GM23338 (cell line): ENCODE data around the gene HIP1. TPM values are rescaled to one million over a fixed set of nuclear protein-coding genes. Genes with fewer than 3 reads are reported as not detected.
"Not testable (repeated sequence)": the region's sequence is repeated elsewhere in the genome, so short reads cannot be mapped to it uniquely, and the experiment has no call there.

Experiments
- ATAC-seq: fragments of 200-7000 bp; cut with Tn5 transposase; 3 replicates; pipeline ENCODE4 v1.9.1; 2020
- DNase-seq: peaks from one replicate; pipeline ENCODE4 v3.0.0-alpha.2; 2015; ENCODE audit warnings: low spot score
- H2AFZ ChIP-seq: fragments of 200-600 bp; sonication (generic); 2 replicates; pipeline ENCODE4 v1.8.0; 2016; ENCODE audit warnings: antibody characterized with exemption, mild to moderate bottlenecking, moderate library complexity
- H3F3A ChIP-seq: fragments of 200-600 bp; sonication (generic); replicated peaks from 2 replicates; pipeline ENCODE4 v1.8.0; 2017; ENCODE audit warnings: antibody characterized with exemption, mixed run types, low read depth
- H3K27ac ChIP-seq: fragments of 200-600 bp; sonication (generic); 2 replicates; pipeline ENCODE4 v1.6.1; 2016; ENCODE audit warnings: low read depth
- H3K27me3 ChIP-seq: fragments of 200-600 bp; sonication (generic); 2 replicates; pipeline ENCODE4 v1.8.0; 2016; ENCODE audit warnings: mild to moderate bottlenecking, mixed run types, moderate library complexity; ENCODE audit not compliant: insufficient read depth
- H3K36me3 ChIP-seq: fragments of 200-600 bp; sonication (generic); 2 replicates; pipeline ENCODE4 v1.8.0; 2016; ENCODE audit warnings: mild to moderate bottlenecking; ENCODE audit not compliant: insufficient read depth
- H3K4me1 ChIP-seq: fragments of 200-600 bp; sonication (generic); 2 replicates; pipeline ENCODE4 v1.8.0; 2016; ENCODE audit warnings: mild to moderate bottlenecking, moderate library complexity; ENCODE audit not compliant: insufficient read depth
- H3K4me2 ChIP-seq: fragments of 200-600 bp; sonication (generic); 2 replicates; pipeline ENCODE4 v1.7.1; 2017; ENCODE audit warnings: mixed run types
- H3K4me3 ChIP-seq: fragments of 200-600 bp; sonication (generic); 2 replicates; pipeline ENCODE4 v1.6.1; 2016; ENCODE audit warnings: mixed run types
- H3K79me2 ChIP-seq: fragments of 200-600 bp; sonication (generic); replicated peaks from 2 replicates; pipeline ENCODE4 v1.8.0; 2017; ENCODE audit warnings: mild to moderate bottlenecking; ENCODE audit not compliant: insufficient read depth
- H3K9me2 ChIP-seq: fragments of 200-600 bp; sonication (generic); 2 replicates; pipeline ENCODE4 v1.8.0; 2017; ENCODE audit not compliant: insufficient read depth
- H4K20me1 ChIP-seq: fragments of 200-600 bp; sonication (generic); replicated peaks from 2 replicates; pipeline ENCODE4 v1.8.0; 2017; ENCODE audit warnings: mild to moderate bottlenecking; ENCODE audit not compliant: insufficient read depth
- H3K27ac Mint-ChIP-seq: 2 replicates; pipeline ENCODE4 v1.8.0; 2020; ENCODE audit warnings: inconsistent platforms, mild to moderate bottlenecking, moderate library complexity, mixed read lengths
- H3K27me3 Mint-ChIP-seq: 3 replicates; pipeline ENCODE4 v1.8.0; 2022; ENCODE audit warnings: low read depth, mild to moderate bottlenecking, moderate library complexity, mixed read lengths, inconsistent platforms; ENCODE audit not compliant: insufficient read depth, poor library complexity
- H3K36me3 Mint-ChIP-seq: 3 replicates; pipeline ENCODE4 v1.8.0; 2021; ENCODE audit warnings: low read depth, mild to moderate bottlenecking, inconsistent platforms, moderate library complexity, mixed read lengths
- H3K4me1 Mint-ChIP-seq: 3 replicates; pipeline ENCODE4 v1.8.0; 2020; ENCODE audit warnings: mild to moderate bottlenecking, inconsistent platforms, mixed read lengths
- H3K4me3 Mint-ChIP-seq: 3 replicates; pipeline ENCODE4 v1.8.0; 2021; ENCODE audit warnings: moderate library complexity, mild to moderate bottlenecking, inconsistent platforms, mixed read lengths
- H3K9me3 Mint-ChIP-seq: 3 replicates; pipeline ENCODE4 v1.8.0; 2020; ENCODE audit warnings: moderate library complexity, mild to moderate bottlenecking, inconsistent platforms, mixed read lengths
- EZH2phosphoT487 ChIP-seq: fragments of 200-600 bp; sonication (generic); IDR thresholded peaks from one replicate; pipeline ENCODE4 v1.8.1; 2018; ENCODE audit warnings: antibody characterized with exemption; ENCODE audit not compliant: unreplicated experiment
- JUNB ChIP-seq: IDR thresholded peaks from one replicate; pipeline ENCODE4 v1.6.1; 2016; ENCODE audit warnings: antibody characterized with exemption; ENCODE audit not compliant: unreplicated experiment
- STAT1 ChIP-seq: IDR thresholded peaks from one replicate; pipeline ENCODE4 v1.6.1; 2016; ENCODE audit warnings: antibody characterized with exemption; ENCODE audit not compliant: unreplicated experiment
- polyA plus RNA-seq: library from polyadenylated mRNA; unstranded; fragments of >200 nt; fragmentation: Nextera tagmentation; extraction: Ambion mirVana; gene quantifications from 2 replicates; pipeline ENCODE4 v1.2.1, GENCODE V29; 2016
- total RNA-seq: library from RNA; depleted of rRNA; stranded (reverse); fragments of >200 nt; shearing (Covaris generic); gene quantifications from 2 replicates; pipeline ENCODE4 v1.2.3, GENCODE V29; 2014
- TF ChIP-seq, protein P1 (sequence below): fragments of 250-450 bp; sonication (Bioruptor Pico); IDR thresholded peaks from 2 replicates; pipeline ENCODE4 v1.5.0; 2020; ENCODE audit warnings: mild to moderate bottlenecking, moderate library complexity

HIP1 gene
- total and polyA plus RNA-seq, 2 experiments from 2014 or later = 24.9 to 80.8 TPM

DNA sequence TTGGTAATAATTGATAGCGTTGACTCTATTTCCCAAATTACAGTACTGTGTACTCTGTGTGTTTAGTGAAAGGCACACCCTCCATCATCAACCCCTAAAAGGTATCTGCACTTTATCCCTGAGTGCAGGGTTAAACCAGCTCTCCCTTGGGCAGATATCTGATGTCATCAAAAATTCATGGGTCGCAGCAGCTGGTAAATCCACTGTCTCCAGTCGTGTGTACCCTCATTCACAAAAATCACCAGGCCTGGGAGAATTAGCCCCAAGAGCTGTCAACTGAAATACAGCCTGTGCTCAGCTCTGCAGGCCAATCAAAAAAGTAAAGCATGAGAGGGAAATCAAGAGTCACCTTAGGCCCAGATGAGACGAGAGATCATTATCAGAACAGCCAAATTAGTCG lies 103.7 kb downstream of the HIP1 start (continued):
- TF ChIP-seq JUNB = no peak
- TF ChIP-seq EZH2phosphoT487 = no peak

DNA sequence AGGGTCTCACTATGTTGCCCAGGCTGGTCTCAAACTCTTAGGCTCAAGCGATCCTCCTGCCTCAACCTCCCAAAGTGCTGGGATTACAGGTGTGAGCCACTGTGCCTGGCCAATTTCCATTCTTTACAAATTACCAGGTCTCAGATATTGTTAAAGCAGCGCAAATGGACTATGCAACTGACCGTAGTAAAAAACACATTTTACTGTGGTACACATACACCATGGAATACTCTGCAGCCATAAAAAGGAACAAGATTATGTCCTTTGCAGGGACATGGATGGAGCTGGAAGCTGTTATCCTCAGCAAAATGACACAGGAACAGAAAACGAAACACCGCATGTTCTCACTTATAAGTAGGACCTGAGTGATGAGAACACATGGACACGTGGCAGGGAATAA lies 106.2 kb downstream of the HIP1 start:
- Histone ChIP-seq H3K79me2 (peaks cover 99% of the 10 kb centered on the region), H3K4me1 (peaks cover 25% of the 10 kb centered on the region), H4K20me1 (peaks cover 60% of the 10 kb centered on the region)

DNA sequence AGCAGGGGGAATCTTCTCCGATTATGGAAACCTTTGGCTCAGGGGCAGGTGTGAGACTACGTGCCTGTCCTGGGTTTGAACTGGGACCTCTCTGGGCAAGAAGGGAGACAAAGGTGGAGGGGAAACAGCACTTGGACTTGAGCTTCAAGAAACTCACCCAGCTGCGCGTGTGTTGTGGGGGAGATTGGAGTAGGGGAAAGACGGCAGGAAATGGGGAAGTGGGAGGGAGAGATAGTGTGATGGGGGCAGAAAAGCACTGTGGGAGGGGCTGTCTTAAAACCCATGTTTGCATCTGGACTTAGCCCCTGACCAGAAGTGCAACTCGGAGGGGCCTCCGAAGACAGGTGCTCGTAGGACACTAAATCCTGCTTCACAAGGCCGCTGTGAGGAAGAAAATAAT lies 107.0 kb downstream of the HIP1 start:
- TF ChIP-seq, protein P1, sequence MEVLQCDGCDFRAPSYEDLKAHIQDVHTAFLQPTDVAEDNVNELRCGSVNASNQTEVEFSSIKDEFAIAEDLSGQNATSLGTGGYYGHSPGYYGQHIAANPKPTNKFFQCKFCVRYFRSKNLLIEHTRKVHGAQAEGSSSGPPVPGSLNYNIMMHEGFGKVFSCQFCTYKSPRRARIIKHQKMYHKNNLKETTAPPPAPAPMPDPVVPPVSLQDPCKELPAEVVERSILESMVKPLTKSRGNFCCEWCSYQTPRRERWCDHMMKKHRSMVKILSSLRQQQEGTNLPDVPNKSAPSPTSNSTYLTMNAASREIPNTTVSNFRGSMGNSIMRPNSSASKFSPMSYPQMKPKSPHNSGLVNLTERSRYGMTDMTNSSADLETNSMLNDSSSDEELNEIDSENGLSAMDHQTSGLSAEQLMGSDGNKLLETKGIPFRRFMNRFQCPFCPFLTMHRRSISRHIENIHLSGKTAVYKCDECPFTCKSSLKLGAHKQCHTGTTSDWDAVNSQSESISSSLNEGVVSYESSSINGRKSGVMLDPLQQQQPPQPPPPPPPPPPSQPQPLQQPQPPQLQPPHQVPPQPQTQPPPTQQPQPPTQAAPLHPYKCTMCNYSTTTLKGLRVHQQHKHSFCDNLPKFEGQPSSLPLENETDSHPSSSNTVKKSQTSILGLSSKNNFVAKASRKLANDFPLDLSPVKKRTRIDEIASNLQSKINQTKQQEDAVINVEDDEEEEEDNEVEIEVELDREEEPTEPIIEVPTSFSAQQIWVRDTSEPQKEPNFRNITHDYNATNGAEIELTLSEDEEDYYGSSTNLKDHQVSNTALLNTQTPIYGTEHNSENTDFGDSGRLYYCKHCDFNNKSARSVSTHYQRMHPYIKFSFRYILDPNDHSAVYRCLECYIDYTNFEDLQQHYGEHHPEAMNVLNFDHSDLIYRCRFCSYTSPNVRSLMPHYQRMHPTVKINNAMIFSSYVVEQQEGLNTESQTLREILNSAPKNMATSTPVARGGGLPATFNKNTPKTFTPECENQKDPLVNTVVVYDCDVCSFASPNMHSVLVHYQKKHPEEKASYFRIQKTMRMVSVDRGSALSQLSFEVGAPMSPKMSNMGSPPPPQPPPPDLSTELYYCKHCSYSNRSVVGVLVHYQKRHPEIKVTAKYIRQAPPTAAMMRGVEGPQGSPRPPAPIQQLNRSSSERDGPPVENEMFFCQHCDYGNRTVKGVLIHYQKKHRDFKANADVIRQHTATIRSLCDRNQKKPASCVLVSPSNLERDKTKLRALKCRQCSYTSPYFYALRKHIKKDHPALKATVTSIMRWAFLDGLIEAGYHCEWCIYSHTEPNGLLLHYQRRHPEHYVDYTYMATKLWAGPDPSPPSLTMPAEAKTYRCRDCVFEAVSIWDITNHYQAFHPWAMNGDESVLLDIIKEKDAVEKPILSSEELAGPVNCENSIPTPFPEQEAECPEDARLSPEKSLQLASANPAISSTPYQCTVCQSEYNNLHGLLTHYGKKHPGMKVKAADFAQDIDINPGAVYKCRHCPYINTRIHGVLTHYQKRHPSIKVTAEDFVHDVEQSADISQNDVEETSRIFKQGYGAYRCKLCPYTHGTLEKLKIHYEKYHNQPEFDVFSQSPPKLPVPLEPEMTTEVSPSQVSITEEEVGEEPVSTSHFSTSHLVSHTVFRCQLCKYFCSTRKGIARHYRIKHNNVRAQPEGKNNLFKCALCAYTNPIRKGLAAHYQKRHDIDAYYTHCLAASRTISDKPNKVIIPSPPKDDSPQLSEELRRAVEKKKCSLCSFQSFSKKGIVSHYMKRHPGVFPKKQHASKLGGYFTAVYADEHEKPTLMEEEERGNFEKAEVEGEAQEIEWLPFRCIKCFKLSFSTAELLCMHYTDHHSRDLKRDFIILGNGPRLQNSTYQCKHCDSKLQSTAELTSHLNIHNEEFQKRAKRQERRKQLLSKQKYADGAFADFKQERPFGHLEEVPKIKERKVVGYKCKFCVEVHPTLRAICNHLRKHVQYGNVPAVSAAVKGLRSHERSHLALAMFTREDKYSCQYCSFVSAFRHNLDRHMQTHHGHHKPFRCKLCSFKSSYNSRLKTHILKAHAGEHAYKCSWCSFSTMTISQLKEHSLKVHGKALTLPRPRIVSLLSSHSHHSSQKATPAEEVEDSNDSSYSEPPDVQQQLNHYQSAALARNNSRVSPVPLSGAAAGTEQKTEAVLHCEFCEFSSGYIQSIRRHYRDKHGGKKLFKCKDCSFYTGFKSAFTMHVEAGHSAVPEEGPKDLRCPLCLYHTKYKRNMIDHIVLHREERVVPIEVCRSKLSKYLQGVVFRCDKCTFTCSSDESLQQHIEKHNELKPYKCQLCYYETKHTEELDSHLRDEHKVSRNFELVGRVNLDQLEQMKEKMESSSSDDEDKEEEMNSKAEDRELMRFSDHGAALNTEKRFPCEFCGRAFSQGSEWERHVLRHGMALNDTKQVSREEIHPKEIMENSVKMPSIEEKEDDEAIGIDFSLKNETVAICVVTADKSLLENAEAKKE = no peak
- no peak for TF ChIP-seq STAT1
- TF ChIP-seq JUNB = no peak
- no peak for ATAC-seq

More for the DNA sequence above, 106.2 kb downstream of the HIP1 start:
- Mint-ChIP-seq H3K4me1 (peaks cover 25% of the 10 kb centered on the region), H3K9me3 (peaks cover 15% of the 10 kb centered on the region), H3K36me3 (peaks cover 80% of the 10 kb centered on the region), H3K27me3 (peaks cover 11% of the 10 kb centered on the region)
- H3K27ac Mint-ChIP-seq, H3K4me3 Mint-ChIP-seq, H3K27ac ChIP-seq, H3K4me3 ChIP-seq, H3K4me2 ChIP-seq, H3K36me3 ChIP-seq, ATAC-seq, H3K27me3 ChIP-seq, H2AFZ ChIP-seq, DNase-seq, H3K9me2 ChIP-seq, H3F3A ChIP-seq: not testable (repeated sequence)

More for the DNA sequence above, 107.0 kb downstream of the HIP1 start:
- Histone ChIP-seq H3K9me2 (no peaks in the 10 kb centered on the region; the same call in 1 of the 2 replicates), H3K4me1 (peaks cover 16% of the 10 kb centered on the region), H3K27me3 (no peaks in the 10 kb centered on the region), H3K79me2 (peaks cover 99% of the 10 kb centered on the region), H3F3A (no peaks in the 10 kb centered on the region), H3K27ac (0 out of 2 replicates have a peak overlapping the region, but pooled peaks have one; percentile 50), H3K4me3 (no peak overlapping the region), H3K36me3 (peaks cover 6% of the 10 kb centered on the region), H2AFZ (no peak overlapping the region), H3K4me2 (no peak overlapping the region), H4K20me1 (peaks cover 51% of the 10 kb centered on the region)
- H3K4me3 Mint-ChIP-seq = no peak overlapping the region
- H3K36me3 Mint-ChIP-seq = peaks cover 82% of the 10 kb centered on the region
- H3K27me3 Mint-ChIP-seq = peaks cover 11% of the 10 kb centered on the region
- peaks cover 17% of the 10 kb centered on the region for H3K9me3 Mint-ChIP-seq
- peak overlapping the region; percentile 89; the same call in 1 of the 2 replicates for H3K27ac Mint-ChIP-seq
- DNase-seq = no peak
- peaks cover 16% of the 10 kb centered on the region for H3K4me1 Mint-ChIP-seq
